Peyer's patch (tissue), 4 donors: Measurements from ENCODE around the gene SIN3B.

Experiments
- CTCF ChIP-seq, 6 experiments: fragments of 450-650 bp in 4 of 6; fragments of 200-600 bp in 2 of 6; sonication (generic) in 1 of 6; IDR thresholded peaks; one replicate each; pipeline ENCODE4 v1.5.1; 2017 to 2019; ENCODE audit warnings: antibody characterized with exemption in 6 of 6, mild to moderate bottlenecking in 3 of 6, moderate library complexity in 1 of 6
- POLR2A ChIP-seq, 2 donors: fragments of 450-650 bp; IDR thresholded peaks; one replicate each; pipeline ENCODE4 v1.5.1; 2017; ENCODE audit warnings: antibody characterized with exemption in 2 of 2, mild to moderate bottlenecking in 2 of 2, moderate library complexity in 2 of 2

- no peak for TF ChIP-seq CTCF (IDR thresholded peaks at IDR 0.05)
- no peak for TF ChIP-seq POLR2A (IDR thresholded peaks at IDR 0.05)
These were observed 75.4 kb downstream of the SIN3B start for GRCh38 chr19:16904599-16904998.
